ENCODE data around the gene PARD3B. TPM values are rescaled to one million over a fixed set of nuclear protein-coding genes. Genes with fewer than 3 reads are reported as not detected.

The PARD3B gene
- total RNA-seq, 1 donor from 2014 or later, result 16.4 TPM

DNA sequence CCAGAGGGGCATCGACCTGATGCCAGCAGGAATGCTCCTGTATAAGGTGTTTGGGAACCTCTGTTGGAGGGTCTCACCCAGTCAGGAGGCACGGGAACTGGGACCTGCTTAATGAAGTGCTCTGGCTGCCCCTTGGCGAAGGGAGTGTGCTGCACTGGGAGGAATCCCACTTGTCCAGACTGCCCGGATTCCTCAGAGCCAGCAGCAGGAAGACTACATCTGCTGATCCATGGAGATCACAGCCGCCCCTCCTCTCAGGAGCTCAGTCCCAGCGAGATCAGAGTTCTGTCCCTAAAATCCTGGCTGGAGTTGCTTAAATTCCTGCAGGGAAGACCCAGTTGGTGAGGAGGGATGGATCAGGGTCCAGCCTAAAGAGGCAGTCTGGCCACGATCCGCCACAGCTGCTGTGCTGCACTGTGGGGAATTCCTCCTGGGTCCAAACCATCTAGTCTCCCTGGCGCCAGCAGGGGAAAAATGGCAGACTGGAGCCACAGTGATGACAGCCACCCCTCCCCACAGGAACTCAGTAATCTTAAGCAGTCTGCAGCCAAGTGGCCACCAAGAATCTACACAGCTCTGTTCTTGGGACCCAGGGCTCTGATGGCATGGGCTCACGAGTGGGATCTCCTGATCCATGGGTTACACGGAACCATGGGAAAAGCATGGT is 1060.5 kb downstream of the PARD3B start:
- DNase-seq (ENCODE audit: low read depth), result no peak

- no peak for DNase-seq (ENCODE audit: low read depth)
Measured at GRCh38 chr2:205607146-205607545, 1061.9 kb downstream of the PARD3B start.

GRCh38 chr2:205609113-205609512 is 1063.8 kb downstream of the PARD3B start:
- no peak for DNase-seq (ENCODE audit: low read depth)

DNA sequence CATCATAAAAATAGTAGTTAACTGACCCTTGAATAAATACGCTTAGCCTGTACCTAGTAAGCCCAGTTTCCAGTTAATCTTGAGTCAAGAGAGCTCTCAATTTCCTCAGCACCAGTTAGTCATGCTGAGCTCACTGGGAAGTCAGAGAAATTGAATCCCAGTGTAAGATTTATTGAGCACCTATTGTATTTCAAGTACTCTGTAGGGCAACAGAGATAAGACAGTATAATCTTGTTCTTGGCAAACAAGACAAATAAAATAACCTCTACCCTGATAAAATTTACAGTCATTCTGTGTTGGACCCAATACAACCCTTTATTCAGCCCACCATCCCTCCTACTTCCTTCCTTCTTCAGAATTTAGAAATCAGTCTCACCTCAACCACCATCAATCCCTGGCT is 1065.2 kb downstream of the PARD3B start:
- DNase-seq (ENCODE audit: low read depth), result no peak

GRCh38 chr2:205612636-205613035 is 1067.4 kb downstream of the PARD3B start:
- DNase-seq (ENCODE audit: low read depth), result no peak

DNA sequence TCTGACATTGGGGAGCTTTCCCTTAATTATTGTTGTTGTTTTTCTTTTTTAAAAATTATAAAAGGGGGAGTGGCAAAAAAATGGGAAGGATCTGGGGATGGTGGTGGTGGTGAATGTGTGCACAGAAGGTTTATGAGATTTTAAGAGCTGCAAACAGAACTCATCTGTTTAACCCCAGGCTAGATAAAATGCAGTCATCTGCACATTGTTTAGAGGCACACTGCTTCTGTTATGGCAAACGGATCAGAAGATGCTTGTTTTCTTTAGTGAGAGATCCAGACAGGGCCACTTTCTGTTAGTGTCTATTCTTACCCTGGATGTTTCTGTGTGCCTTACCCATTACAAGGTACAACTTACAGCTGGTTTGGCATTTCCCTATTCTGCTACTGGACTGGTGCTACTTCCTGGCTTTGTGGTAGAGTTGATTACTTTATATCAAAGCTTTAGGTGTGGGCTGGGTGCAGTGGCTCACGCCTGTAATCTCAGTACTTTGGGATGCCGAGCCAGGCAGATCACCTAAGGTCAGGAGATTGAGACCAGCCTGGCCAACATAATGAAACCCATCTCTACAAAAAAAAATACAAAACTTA is 1068.8 kb downstream of the PARD3B start:
- DNase-seq (ENCODE audit: low read depth), result no peak

GRCh38 chr2:205614965-205615364 is 1069.7 kb downstream of the PARD3B start:
- no peak for DNase-seq (ENCODE audit: low read depth)

DNA sequence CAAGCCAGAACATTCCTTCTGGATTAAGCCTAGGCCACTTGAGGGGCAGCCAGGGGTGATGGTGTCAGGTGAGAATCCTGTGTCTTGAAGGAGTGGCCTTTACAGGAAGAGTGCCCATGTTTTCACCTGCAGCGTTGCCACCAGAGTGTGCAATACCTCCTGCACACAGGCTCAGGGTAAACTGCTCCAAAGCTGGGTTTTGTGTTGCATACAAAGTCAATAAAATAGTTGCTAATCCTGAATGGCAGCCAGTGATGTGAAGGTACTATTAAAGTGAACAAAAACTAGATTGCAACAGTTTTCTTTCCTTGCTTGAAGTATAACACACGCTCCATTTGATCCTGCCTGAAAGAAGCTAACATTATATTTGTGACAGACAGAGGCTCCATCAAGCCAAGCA is 1072.6 kb downstream of the PARD3B start:
- no peak for DNase-seq (ENCODE audit: low read depth)

- DNase-seq (ENCODE audit: low read depth), result no peak
Measured at GRCh38 chr2:205619600-205619999, 1074.3 kb downstream of the PARD3B start.

DNA sequence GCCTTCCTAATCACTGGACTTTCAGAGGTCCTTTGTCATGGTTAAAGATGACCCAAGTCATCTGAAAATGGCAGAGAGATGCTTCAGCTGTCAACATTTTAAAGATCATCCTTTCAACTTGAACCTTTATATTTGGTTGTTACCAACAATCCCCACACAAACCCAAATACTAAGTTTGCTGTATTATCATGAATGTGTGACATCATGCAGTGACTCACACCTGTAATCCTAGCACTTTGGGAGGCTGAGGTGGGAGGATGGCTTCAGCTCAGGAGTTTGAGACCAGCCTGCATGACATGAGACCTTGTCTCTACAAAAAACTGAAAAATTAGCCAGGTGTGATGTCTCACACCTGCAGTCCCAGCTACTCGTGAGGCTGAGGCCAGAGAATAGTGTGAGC is 1081.8 kb downstream of the PARD3B start:
- no peak for DNase-seq (ENCODE audit: low read depth)

GRCh38 chr2:205628422-205628821 is 1083.1 kb downstream of the PARD3B start:
- no peak for DNase-seq (ENCODE audit: low read depth)

DNA sequence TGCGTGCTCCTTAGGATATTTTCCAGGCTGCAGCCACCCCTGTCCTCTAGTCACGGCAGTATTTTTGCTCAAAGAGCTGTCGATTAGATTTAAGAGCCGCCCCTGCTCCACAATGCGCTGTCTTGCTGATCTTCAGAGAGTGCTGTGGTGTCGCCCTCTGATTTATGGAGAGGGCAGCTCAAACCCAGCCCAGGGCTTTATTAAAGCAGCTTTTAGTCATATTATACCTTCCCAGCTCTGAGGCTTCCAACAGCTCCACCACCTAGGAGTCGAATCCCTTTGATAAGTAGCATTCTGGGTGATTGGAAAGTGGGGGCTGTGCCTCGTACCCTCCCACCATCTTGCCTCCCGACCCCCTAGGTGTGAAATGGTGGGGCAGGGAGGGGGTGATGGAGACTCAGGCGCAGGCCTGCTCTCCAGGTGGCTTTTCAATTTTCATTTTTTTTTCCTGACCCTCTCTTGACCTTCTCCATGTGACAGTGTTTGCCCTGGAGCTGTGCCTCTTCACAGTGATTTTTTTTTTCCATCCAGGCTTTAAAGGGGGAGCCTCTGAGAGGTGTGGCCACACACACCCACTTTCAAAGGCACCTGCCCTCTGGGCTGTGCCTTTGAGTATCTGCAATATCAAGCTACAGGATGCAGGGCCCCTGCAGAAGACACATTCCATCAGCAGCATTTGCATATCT is 1084.0 kb downstream of the PARD3B start:
- DNase-seq (ENCODE audit: low read depth), result no peak

DNA sequence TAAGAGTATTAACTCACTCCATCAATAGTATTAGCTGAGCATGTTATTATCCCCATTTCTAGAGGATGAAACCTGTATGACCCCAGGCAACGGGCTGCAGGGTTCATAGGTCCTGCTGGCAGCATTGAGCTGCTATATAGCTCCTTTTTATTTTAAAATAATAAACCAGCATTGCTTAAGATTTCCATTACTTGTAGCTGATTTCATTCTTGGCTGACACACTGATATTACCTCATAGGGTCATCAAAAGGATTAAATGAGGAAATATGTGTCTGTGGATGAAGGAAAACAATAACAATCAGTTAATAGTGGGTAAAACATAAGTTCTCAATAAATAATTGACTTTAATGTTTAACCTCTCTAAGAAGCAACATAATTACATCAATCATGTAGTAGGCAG is 1088.7 kb downstream of the PARD3B start:
- no peak for DNase-seq (ENCODE audit: low read depth)

- DNase-seq (ENCODE audit: low read depth), result no peak
Measured at GRCh38 chr2:205636549-205637319, 1091.5 kb downstream of the PARD3B start.

- DNase-seq (ENCODE audit: low read depth), result no peak
Measured at GRCh38 chr2:205637320-205637602, 1092.0 kb downstream of the PARD3B start.

DNA sequence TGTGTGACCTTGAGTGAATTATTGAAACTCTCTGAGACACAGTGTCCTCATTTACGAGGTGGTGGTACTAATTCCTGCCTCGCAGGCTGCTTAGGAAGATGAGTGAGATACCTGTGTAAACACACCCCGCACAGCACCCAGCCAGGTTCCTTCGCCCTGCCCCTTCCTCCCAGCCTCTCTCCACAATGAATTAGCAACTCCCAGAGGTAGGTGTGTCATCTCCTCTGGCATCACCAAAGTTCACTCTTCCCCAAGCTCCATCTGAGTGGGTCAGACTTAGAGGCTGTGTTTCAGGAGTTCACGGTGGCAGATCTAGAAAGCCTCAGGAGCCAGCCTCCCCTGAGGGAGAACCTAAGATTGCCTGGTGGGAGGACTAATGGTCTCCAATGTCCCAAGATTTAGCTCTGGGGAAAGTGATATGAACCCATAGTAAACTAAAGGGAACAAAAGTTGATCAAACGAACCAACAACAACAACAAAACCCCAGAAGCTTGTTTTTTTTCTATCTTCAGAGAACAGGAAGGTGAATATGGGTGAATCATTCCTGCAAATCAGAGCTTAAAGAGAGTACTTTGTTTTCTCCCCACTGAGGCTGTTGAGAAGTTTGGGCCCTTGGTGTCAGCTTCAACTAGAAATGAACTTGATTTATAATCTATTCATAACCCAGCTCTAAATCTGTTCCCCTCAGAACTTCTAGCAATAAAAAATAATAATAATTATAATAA is 1092.7 kb downstream of the PARD3B start:
- DNase-seq (ENCODE audit: low read depth), result no peak

DNA sequence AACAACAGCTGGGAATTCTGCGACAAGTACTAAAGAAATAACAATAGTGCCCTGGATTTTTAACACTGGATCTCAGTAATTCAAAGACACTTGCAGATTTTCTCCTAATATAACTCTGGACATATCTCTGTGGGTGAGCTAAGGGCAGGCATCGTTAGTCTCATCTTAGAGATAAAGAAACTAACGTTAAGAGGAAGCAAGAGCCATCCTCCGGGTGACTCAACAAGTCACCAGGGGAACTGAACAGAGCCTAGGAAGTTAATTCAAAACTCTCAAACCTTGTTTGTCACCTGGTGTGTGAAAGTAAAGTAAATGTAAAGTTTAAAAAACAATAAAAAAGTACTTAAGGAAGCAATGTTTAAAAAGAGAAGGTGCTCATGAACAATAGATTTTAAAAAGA is 1095.4 kb downstream of the PARD3B start:
- no peak for DNase-seq (ENCODE audit: low read depth)

DNA sequence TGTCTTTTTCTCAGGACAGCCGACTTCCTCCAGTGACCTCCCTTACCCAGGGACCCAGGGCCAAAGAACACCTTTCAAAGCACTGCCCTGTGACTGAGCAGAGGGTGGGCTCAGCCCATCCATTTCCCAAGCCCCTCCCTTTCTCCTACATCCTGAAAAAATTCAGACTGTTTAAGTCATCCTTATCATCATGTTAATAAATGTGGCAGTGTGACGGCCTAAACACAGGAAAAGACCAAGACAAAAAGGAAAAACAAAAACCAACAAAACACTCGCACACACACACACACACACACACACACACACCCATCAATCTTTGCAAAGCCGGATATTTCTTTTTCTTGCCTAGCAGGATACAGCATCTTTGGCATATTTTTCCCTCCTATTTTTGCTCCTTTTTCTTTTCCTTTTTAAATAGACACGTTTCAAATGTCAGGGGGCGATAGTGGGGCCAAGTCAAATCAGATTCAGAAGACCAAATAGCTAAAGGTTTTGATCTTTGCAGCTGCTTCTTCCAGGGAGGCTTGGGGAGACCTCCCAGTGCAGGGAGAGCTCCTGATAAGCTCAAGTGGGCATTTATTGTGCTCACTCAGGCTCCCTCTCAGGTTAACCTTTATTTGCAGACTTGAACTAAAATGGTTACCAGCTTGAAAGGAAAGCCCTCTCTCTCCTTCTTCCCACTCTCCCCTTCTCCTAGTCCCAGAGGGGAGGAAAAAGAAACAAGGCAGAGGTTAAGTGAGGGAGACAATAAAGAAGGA is 1097.5 kb downstream of the PARD3B start:
- no peak for DNase-seq (ENCODE audit: low read depth)

- no peak for DNase-seq (ENCODE audit: low read depth)
Measured at GRCh38 chr2:205643391-205643885, 1098.2 kb downstream of the PARD3B start.

DNA sequence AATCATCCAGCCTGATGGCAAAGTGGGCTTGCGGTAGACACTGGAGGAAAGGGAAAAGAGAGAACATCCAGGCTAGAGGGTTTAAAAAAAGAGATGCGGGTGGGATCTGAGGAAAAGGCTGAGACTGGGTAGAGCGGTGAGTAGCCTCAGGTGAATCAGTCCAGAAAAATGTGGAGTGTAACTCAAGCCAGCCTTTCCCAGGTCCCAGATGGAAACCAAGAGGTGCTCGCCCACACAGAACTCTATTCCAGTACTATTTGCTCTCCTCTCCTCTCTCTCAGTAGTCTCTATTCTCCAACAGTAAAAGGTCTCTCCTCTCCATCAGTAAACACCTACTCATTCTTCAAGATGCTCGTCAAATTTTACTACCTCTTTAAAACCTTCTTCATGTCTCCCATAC is 1098.7 kb downstream of the PARD3B start:
- no peak for DNase-seq (ENCODE audit: low read depth)

DNA sequence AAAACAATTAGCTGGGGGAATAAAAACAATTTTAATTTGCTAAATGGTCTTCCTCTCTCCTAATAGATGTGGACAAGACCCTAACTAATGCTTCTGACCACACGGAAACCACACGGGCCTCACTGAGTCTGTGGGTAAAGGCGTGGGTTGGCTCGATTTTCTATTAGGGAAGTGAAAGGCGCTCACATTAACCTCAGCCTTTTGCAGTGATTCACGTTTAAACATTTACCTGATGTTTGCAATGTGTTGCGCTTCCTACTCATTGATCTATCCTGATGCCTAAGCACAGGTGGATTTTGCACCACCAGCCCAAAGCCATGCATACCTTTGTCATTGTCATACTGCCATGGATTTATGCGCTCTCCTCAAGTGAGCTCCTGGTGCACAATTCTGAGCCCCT is 1101.4 kb downstream of the PARD3B start:
- no peak for DNase-seq (ENCODE audit: low read depth)
